GM19372 (cell line): ENCODE data around the gene MMAB.

ENCODE experiments used
- ATAC-seq: cut with Tn5 transposase; IDR thresholded peaks from one replicate; pipeline ENCODE4 v1.9.1; 2021; ENCODE audit warnings: mild to moderate bottlenecking, low read depth, moderate library complexity; ENCODE audit not compliant: unreplicated experiment

The MMAB gene

GRCh38 chr12:109542876-109543275 lies 30.4 kb downstream of the MMAB start:
- no peak for ATAC-seq

- ATAC-seq = no peak
These were observed 31.3 kb downstream of the MMAB start for GRCh38 chr12:109542014-109542413.

GRCh38 chr12:109541413-109541726 lies 31.9 kb downstream of the MMAB start:
- ATAC-seq = no peak

- no peak for ATAC-seq
These were observed 32.5 kb downstream of the MMAB start for GRCh38 chr12:109540526-109541412.

- ATAC-seq = no peak
These were observed 33.8 kb downstream of the MMAB start for GRCh38 chr12:109539508-109539907.

GRCh38 chr12:109538191-109538863 lies 35.0 kb downstream of the MMAB start:
- no peak for ATAC-seq

- no peak for ATAC-seq
These were observed 36.2 kb downstream of the MMAB start for GRCh38 chr12:109537136-109537535.

GRCh38 chr12:109535863-109536250 lies 37.4 kb downstream of the MMAB start:
- ATAC-seq = no peak

- ATAC-seq = no peak
These were observed 38.0 kb downstream of the MMAB start for GRCh38 chr12:109535231-109535862.

- no peak for ATAC-seq
These were observed 38.8 kb downstream of the MMAB start for GRCh38 chr12:109534456-109534855.

- ATAC-seq = no peak
These were observed 39.9 kb downstream of the MMAB start for GRCh38 chr12:109533487-109533740.

GRCh38 chr12:109532721-109533486 lies 40.4 kb downstream of the MMAB start:
- ATAC-seq = no peak

GRCh38 chr12:109531411-109531810 lies 41.9 kb downstream of the MMAB start:
- no peak for ATAC-seq

GRCh38 chr12:109529691-109530640 lies 43.3 kb downstream of the MMAB start:
- no peak for ATAC-seq

- ATAC-seq = no peak
These were observed 45.7 kb downstream of the MMAB start for GRCh38 chr12:109527489-109528123.

GRCh38 chr12:109525279-109525585 lies 48.1 kb downstream of the MMAB start:
- ATAC-seq = no peak

GRCh38 chr12:109524466-109525278 lies 48.6 kb downstream of the MMAB start:
- no peak for ATAC-seq

- no peak for ATAC-seq
These were observed 49.8 kb downstream of the MMAB start for GRCh38 chr12:109523504-109523903.

GRCh38 chr12:109523071-109523470 lies 50.2 kb downstream of the MMAB start:
- ATAC-seq = no peak
